HepG2 (cell line): Measurements from ENCODE around the gene PSKH1. TPM values are rescaled to one million over a fixed set of nuclear protein-coding genes. Genes with fewer than 3 reads are reported as not detected.

Experiments
- FOXJ3 ChIP-seq: sonication (generic); formaldehyde crosslinking; IDR thresholded peaks from 2 replicates; pipeline ENCODE4 v1.4.0; 2020; ENCODE audit warnings: missing genetic modification reagents, mild to moderate bottlenecking, borderline replicate concordance
- HNF4A ChIP-seq: sonication (generic); formaldehyde crosslinking; IDR thresholded peaks from 2 replicates; pipeline ENCODE4 v1.4.0; 2020; ENCODE audit warnings: missing genetic modification reagents
- IKZF4 ChIP-seq: sonication (generic); formaldehyde crosslinking; IDR thresholded peaks from 2 replicates; pipeline ENCODE4 v1.5.1; 2020; ENCODE audit warnings: borderline replicate concordance, mild to moderate bottlenecking, low read depth, missing genetic modification reagents; ENCODE audit errors: not compliant biosample characterization
- NRL ChIP-seq: sonication (generic); formaldehyde crosslinking; IDR thresholded peaks from 2 replicates; pipeline ENCODE4 v1.5.0; 2020; ENCODE audit warnings: missing genetic modification reagents, mild to moderate bottlenecking, moderate library complexity, borderline replicate concordance
- RELA ChIP-seq: sonication (generic); formaldehyde crosslinking; IDR thresholded peaks from 2 replicates; pipeline ENCODE4 v1.4.0; 2020; ENCODE audit warnings: missing genetic modification reagents
- REPIN1 ChIP-seq: sonication (generic); formaldehyde crosslinking; IDR thresholded peaks from 2 replicates; pipeline ENCODE4 v1.8.0; 2022; ENCODE audit warnings: missing genetic modification reagents, low read depth, mild to moderate bottlenecking, borderline replicate concordance
- SMYD3 ChIP-seq: sonication (generic); formaldehyde crosslinking; IDR thresholded peaks from 2 replicates; pipeline ENCODE4 v1.8.1; 2023; ENCODE audit warnings: mild to moderate bottlenecking, missing genetic modification reagents
- ZC3H4 ChIP-seq: sonication (generic); formaldehyde crosslinking; IDR thresholded peaks from 2 replicates; pipeline ENCODE4 v1.4.0; 2020; ENCODE audit warnings: missing genetic modification reagents, borderline replicate concordance
- ZNF121 ChIP-seq: sonication (generic); formaldehyde crosslinking; IDR thresholded peaks from 2 replicates; pipeline ENCODE4 v1.5.0; 2020; ENCODE audit warnings: mild to moderate bottlenecking, missing genetic modification reagents
- ZNF343 ChIP-seq: sonication (generic); formaldehyde crosslinking; IDR thresholded peaks from 2 replicates; pipeline ENCODE4 v1.4.0; 2020; ENCODE audit warnings: mild to moderate bottlenecking, missing genetic modification reagents
- ZNF607 ChIP-seq: sonication (generic); formaldehyde crosslinking; IDR thresholded peaks from 2 replicates; pipeline ENCODE4 v1.5.1; 2020; ENCODE audit warnings: missing genetic modification reagents, mild to moderate bottlenecking, borderline replicate concordance
- polyA plus RNA-seq, 8 experiments: library from polyadenylated mRNA; depleted of rRNA in 3 of 8; stranded (reverse) in 7 of 8; unstranded in 1 of 8; fragments of >200 nt; fragmentation: Illumina TruSeq in 4 of 8; extraction: Trizol in 4 of 8; gene quantifications; 2 replicates each; pipeline versions ENCODE4 v1.2.1 to v1.2.3, GENCODE V29; 2011 to 2016; ENCODE audit warnings: low read depth in 4 of 8, missing spikeins in 1 of 8, mixed read lengths in 1 of 8; ENCODE audit not compliant: insufficient read depth in 1 of 8
- total RNA-seq, 5 experiments: library from RNA; depleted of rRNA; stranded (reverse); fragments of >200 nt; fragmentation: Illumina TruSeq; extraction: Trizol; gene quantifications; 2 replicates each; pipeline ENCODE4 v1.2.3, GENCODE V29; 2016; ENCODE audit warnings: low read depth in 1 of 5
- TF ChIP-seq, protein P1 (sequence below): sonication (generic); formaldehyde crosslinking; IDR thresholded peaks from 2 replicates; pipeline ENCODE4 v1.4.0; 2020; ENCODE audit warnings: mild to moderate bottlenecking, missing genetic modification reagents
- TF ChIP-seq, protein P2 (sequence below): sonication (generic); formaldehyde crosslinking; conservative IDR thresholded peaks from 2 replicates; pipeline ENCODE4 v1.8.1; 2023; ENCODE audit warnings: missing genetic modification reagents
- TF ChIP-seq, protein P3 (sequence below): fragments of 450-650 bp; IDR thresholded peaks from 2 replicates; pipeline ENCODE4 v1.6.1; 2016
- TF ChIP-seq, protein P4 (sequence below): sonication (generic); formaldehyde crosslinking; conservative IDR thresholded peaks from 2 replicates; pipeline ENCODE4 v1.4.0; 2020; ENCODE audit warnings: missing genetic modification reagents
- TF ChIP-seq, protein P5 (sequence below): sonication (generic); formaldehyde crosslinking; IDR thresholded peaks from 2 replicates; pipeline ENCODE4 v1.4.0; 2020; ENCODE audit warnings: mild to moderate bottlenecking, missing genetic modification reagents
- TF ChIP-seq, protein P6 (sequence below): sonication (generic); formaldehyde crosslinking; IDR thresholded peaks from 2 replicates; pipeline ENCODE4 v1.4.0; 2020; ENCODE audit warnings: missing genetic modification reagents

PSKH1 gene
- total and polyA plus RNA-seq, 2 of the 13 experiments (the other 11 are each of a cell fraction or from before 2014, with no cell fraction given): 8.4 to 19.1 TPM

DNA sequence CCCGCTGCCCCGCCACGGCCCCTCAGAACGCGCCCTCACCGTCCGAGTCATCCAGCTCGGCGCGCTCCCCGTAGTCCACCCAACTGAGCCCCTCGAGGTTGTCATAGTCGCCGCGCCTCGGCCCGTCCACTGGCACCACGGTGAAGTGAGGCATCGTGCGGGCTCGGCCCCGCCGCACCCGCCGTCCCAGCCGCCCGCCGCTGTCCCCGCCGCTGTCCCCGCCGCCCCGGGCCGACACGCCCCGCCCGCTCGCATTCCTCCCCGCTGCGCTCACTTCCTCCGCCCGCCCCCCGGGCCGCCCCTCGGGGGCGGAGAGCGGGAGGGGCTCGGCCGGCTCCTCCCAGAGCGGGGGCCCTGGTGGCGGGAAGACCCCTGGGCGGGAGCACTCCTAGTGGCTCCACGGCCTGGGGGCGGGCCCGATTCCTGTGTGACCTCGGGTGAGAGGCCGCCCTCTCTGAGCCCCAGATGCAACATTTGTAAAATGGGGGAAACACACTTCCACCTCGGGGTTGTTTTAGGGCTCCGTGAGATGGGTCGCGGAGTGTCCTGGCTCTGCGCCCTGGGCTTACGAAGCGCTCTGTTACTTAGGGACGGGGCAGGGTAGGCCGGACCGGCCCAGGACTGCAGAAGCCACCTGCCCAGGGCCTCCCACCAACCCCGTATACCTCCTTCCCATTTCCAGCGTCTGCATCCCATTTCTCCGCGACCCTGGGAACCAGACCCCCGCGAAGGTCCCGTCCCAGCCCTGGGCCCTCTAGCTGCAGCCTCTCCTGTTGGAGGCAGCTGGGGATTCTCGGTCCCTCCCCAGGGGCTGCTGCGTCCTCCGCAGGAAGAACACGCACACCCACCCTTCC lies 75.6 kb downstream of the PSKH1 start, which contains the start of gene SLC12A4 (continued):
- TF ChIP-seq, protein P1, sequence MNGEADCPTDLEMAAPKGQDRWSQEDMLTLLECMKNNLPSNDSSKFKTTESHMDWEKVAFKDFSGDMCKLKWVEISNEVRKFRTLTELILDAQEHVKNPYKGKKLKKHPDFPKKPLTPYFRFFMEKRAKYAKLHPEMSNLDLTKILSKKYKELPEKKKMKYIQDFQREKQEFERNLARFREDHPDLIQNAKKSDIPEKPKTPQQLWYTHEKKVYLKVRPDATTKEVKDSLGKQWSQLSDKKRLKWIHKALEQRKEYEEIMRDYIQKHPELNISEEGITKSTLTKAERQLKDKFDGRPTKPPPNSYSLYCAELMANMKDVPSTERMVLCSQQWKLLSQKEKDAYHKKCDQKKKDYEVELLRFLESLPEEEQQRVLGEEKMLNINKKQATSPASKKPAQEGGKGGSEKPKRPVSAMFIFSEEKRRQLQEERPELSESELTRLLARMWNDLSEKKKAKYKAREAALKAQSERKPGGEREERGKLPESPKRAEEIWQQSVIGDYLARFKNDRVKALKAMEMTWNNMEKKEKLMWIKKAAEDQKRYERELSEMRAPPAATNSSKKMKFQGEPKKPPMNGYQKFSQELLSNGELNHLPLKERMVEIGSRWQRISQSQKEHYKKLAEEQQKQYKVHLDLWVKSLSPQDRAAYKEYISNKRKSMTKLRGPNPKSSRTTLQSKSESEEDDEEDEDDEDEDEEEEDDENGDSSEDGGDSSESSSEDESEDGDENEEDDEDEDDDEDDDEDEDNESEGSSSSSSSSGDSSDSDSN (CRISPR knock-in tag): peak; percentile 35
- peak; percentile 90; the same call in 1 of the 2 replicates for TF ChIP-seq SMYD3 (CRISPR knock-in tag)
- TF ChIP-seq, protein P2, sequence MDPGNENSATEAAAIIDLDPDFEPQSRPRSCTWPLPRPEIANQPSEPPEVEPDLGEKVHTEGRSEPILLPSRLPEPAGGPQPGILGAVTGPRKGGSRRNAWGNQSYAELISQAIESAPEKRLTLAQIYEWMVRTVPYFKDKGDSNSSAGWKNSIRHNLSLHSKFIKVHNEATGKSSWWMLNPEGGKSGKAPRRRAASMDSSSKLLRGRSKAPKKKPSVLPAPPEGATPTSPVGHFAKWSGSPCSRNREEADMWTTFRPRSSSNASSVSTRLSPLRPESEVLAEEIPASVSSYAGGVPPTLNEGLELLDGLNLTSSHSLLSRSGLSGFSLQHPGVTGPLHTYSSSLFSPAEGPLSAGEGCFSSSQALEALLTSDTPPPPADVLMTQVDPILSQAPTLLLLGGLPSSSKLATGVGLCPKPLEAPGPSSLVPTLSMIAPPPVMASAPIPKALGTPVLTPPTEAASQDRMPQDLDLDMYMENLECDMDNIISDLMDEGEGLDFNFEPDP (CRISPR knock-in tag): no peak
- TF ChIP-seq, protein P3, sequence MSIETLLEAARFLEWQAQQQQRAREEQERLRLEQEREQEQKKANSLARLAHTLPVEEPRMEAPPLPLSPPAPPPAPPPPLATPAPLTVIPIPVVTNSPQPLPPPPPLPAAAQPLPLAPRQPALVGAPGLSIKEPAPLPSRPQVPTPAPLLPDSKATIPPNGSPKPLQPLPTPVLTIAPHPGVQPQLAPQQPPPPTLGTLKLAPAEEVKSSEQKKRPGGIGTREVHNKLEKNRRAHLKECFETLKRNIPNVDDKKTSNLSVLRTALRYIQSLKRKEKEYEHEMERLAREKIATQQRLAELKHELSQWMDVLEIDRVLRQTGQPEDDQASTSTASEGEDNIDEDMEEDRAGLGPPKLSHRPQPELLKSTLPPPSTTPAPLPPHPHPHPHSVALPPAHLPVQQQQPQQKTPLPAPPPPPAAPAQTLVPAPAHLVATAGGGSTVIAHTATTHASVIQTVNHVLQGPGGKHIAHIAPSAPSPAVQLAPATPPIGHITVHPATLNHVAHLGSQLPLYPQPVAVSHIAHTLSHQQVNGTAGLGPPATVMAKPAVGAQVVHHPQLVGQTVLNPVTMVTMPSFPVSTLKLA: no peak
- TF ChIP-seq, protein P4, sequence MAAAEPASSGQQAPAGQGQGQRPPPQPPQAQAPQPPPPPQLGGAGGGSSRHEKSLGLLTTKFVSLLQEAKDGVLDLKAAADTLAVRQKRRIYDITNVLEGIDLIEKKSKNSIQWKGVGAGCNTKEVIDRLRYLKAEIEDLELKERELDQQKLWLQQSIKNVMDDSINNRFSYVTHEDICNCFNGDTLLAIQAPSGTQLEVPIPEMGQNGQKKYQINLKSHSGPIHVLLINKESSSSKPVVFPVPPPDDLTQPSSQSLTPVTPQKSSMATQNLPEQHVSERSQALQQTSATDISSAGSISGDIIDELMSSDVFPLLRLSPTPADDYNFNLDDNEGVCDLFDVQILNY: peak; percentile 88
- no peak for TF ChIP-seq FOXJ3 (CRISPR knock-in tag)
- TF ChIP-seq ZNF607 (CRISPR knock-in tag): peak; percentile 6
- peak; percentile 99 for TF ChIP-seq ZNF121
- TF ChIP-seq REPIN1 (CRISPR knock-in tag): peak; percentile 44
- TF ChIP-seq IKZF4: peak; percentile 57
- peak; percentile 17; the same call in 1 of the 2 replicates for TF ChIP-seq HNF4A (CRISPR knock-in tag)
- no peak for TF ChIP-seq ZC3H4
- TF ChIP-seq, protein P5, sequence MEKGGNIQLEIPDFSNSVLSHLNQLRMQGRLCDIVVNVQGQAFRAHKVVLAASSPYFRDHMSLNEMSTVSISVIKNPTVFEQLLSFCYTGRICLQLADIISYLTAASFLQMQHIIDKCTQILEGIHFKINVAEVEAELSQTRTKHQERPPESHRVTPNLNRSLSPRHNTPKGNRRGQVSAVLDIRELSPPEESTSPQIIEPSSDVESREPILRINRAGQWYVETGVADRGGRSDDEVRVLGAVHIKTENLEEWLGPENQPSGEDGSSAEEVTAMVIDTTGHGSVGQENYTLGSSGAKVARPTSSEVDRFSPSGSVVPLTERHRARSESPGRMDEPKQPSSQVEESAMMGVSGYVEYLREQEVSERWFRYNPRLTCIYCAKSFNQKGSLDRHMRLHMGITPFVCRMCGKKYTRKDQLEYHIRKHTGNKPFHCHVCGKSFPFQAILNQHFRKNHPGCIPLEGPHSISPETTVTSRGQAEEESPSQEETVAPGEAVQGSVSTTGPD: 0 out of 2 replicates have a peak, but pooled peaks have one; percentile 39
- TF ChIP-seq, protein P6, sequence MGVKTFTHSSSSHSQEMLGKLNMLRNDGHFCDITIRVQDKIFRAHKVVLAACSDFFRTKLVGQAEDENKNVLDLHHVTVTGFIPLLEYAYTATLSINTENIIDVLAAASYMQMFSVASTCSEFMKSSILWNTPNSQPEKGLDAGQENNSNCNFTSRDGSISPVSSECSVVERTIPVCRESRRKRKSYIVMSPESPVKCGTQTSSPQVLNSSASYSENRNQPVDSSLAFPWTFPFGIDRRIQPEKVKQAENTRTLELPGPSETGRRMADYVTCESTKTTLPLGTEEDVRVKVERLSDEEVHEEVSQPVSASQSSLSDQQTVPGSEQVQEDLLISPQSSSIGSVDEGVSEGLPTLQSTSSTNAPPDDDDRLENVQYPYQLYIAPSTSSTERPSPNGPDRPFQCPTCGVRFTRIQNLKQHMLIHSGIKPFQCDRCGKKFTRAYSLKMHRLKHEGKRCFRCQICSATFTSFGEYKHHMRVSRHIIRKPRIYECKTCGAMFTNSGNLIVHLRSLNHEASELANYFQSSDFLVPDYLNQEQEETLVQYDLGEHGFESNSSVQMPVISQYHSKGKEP (CRISPR knock-in tag): no peak; the same call in 1 of the 2 replicates
- no peak for TF ChIP-seq ZNF343 (CRISPR knock-in tag)
- no peak for TF ChIP-seq RELA (CRISPR knock-in tag)
- peak; percentile 72; the same call in 1 of the 2 replicates for TF ChIP-seq NRL
